ENCODE data around the gene BUD31.

DNA sequence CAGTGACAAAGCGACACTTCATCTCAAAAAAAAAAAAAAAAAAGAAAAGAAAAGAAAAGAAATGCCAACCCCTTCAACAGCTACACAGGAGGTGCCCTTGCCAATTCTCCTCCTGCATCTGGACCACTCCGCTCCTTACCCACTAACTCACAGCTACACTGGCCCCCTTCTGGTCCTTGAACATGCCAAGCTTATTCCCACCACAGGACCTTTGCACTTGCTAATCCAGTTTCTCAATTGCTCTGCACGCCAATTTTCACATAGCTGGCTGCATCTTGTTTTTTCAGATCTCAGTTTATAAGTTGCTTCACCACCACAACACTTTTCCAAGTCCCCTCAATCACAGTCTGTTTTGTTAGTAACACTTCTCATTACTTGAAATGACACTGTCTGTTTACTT, 5.9 kb upstream of the BUD31 start:
- TF ChIP-seq CTCF (IDR thresholded peaks at IDR 0.05; ENCODE audit: low read depth, low read length, missing input control) (no peak), JUND (IDR thresholded peaks at IDR 0.05) (no peak), GABPA (IDR thresholded peaks at IDR 0.05 in 1 of 2, conservative IDR thresholded peaks at IDR 0.05 in 1 of 2) (no peak), EGR1 (IDR thresholded peaks at IDR 0.05; ENCODE audit: low read depth in 2 of 2) (no peak), TAF1 (conservative IDR thresholded peaks at IDR 0.05) (no peak), ATF3 (IDR thresholded peaks at IDR 0.05) (no peak), SP1 (IDR thresholded peaks at IDR 0.05) (no peak), RAD21 (IDR thresholded peaks at IDR 0.05) (no peak), NR2F2 (IDR thresholded peaks at IDR 0.05) (no peak), REST (IDR thresholded peaks at IDR 0.05) (no peak), YY1 (IDR thresholded peaks at IDR 0.05) (no peak), FOXA2 (IDR thresholded peaks at IDR 0.05) (no peak), HNF4A (conservative IDR thresholded peaks at IDR 0.05) (no peak)
- TF ChIP-seq, protein P1, sequence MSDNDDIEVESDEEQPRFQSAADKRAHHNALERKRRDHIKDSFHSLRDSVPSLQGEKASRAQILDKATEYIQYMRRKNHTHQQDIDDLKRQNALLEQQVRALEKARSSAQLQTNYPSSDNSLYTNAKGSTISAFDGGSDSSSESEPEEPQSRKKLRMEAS (IDR thresholded peaks at IDR 0.05) = no peak

All from liver (tissue), 3 donors.